Suppressor macrophage (primary cell): ENCODE results near the gene CCDC146.
"Not testable (repeated sequence)": the region's sequence is repeated elsewhere in the genome, so short reads cannot be mapped to it uniquely, and the experiment has no call there.

Source experiments
- DNase-seq, 4 experiments: peaks; one replicate each; pipeline ENCODE4 v3.0.0-alpha.2; 2020 to 2022

Gene CCDC146

GRCh38 chr7:77140291-77140690, 17.9 kb downstream of the CCDC146 start:
- peak; percentile 2 to 55 (median 44) for DNase-seq

DNA sequence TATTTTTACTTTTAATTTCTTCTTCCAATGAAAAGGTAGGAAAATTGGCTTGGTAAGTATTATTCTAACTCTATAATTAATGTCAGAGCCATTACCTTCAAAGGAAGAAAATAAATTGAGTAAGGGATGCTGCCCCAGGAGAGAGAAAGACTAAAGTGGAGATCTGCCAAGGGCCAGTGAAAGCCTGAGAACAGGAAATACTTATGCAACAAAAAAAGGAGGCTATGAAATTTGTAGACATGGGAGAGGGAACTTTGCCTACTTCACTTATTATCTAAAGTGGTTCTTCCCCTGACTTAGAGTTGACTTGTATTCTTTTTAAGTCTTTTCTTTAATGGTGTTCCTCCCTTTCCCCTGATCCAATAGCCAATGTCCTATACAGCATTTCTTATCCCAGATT, 29.8 kb downstream of the CCDC146 start:
- peak; percentile 28 to 51 (median 36) for DNase-seq

- peak in 2 of 4 experiments; percentile 10 to 25 for DNase-seq
Measured at GRCh38 chr7:77154917-77155464, 32.6 kb downstream of the CCDC146 start.

DNA sequence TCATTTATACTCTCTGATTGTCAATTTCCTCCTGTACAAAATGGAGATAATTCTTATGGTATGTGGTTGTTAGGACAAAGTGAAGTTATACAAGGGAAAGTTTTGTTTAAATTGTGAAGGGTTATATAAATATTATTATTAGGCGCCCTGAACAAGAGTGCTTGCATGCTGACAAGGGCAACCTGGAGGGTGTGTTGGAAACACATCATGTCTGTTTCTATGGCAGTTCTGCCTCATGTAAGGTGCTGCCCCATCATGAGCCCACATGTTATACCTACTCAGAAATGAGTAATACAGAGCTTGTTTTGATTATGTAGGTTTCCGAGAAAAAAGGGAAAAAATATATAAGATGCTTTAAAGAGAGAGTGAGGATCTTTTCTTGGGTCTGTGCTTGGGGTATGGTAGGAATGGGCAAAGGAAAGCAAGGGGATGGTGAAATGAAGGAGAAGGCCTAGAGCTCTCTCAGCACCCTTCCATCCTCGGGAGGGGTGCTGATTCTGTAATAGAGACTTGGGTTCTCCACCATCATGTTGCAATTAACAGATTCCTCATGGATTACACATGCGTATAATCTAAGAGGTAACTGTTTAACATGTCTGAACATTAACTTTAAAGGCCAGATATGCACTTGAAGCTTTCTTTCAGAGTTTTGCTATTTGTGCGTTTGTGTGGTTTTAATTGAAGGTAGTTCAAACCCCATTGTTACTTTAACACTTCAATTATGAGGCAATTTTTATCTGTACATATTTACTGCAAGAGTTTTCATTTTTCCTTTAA, 33.4 kb downstream of the CCDC146 start:
- not testable (repeated sequence) for DNase-seq

GRCh38 chr7:77157034-77157433, 34.6 kb downstream of the CCDC146 start:
- DNase-seq: not testable (repeated sequence)

DNA sequence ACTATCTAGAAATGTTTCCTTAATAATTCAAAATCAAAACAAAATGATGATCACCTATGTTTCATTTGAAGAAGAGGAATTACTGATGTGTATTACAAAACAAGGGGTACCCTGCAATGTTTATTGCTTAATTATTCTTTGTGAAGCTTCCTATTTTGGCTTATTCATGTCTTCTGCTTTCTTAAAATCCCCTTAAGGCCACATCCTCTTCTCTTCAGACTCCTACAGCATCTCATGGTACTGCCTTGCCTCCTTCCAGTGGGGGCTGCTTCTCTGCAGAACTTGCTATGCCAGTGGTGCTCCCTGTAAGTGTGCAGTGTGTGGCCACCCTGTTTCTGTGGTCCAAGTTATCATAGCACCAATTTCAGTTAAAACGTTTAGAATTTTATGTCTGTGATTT, 35.0 kb downstream of the CCDC146 start:
- DNase-seq: peak; percentile 45 to 89 (median 76)

GRCh38 chr7:77171073-77171472, 48.7 kb downstream of the CCDC146 start:
- not testable (repeated sequence) for DNase-seq

GRCh38 chr7:77172437-77173172, 50.2 kb downstream of the CCDC146 start:
- DNase-seq: not testable (repeated sequence)

GRCh38 chr7:77174418-77174817, 52.0 kb downstream of the CCDC146 start:
- DNase-seq: not testable (repeated sequence)

GRCh38 chr7:77175274-77175800, 52.9 kb downstream of the CCDC146 start:
- not testable (repeated sequence) for DNase-seq

- DNase-seq: not testable (repeated sequence)
Measured at GRCh38 chr7:77177321-77177904, 55.0 kb downstream of the CCDC146 start.

GRCh38 chr7:77178024-77178423, 55.6 kb downstream of the CCDC146 start:
- not testable (repeated sequence) for DNase-seq

DNA sequence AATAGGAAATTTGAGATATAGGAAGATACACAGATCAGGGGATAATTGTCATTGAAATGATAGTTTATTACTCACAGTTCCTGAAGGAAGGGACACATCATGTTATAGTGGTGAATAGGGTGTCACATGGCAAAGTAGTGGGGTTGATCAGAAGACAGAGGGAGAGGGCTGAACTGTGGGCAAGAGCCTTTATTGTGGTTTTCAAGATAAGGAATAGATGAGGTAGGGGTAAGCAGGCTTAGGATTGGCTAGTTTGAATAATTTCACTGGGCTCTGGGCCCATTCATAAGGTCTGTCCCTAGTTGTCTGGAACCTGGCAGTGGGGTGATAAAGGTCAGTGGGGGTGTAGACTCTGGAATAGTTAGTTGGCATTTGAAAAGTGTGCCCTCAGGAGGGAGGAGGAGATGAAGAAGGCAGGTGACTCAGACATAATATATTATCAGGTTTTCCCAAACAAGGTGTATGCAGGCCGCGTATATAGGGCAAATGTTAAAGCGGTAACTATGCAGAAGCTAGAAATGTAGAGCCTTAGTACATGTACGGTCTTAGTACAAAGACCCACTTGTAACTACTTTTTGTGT, 58.7 kb downstream of the CCDC146 start:
- DNase-seq: no peak

GRCh38 chr7:77181734-77182133, 59.3 kb downstream of the CCDC146 start:
- no peak for DNase-seq

- DNase-seq: no peak
Measured at GRCh38 chr7:77182261-77182660, 59.8 kb downstream of the CCDC146 start.

DNA sequence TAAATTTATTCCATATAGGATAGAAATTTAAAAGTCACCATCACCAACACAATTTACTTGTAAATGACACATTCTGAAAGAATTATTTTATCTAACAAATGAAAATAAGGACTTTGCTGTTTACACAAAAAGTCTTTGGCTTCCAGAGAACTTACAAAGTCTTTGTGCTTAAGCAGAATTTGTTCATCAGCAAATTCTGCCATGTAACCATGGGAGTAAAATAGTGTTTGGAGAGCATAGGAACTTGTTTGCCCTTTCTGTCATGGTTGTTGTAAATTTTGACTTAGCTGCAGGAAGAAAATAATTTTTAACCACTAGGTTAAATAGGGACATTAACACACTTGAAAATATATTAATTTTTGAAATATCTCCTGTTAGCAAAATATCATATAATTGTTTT, 62.0 kb downstream of the CCDC146 start:
- DNase-seq: no peak

GRCh38 chr7:77184990-77185389, 62.6 kb downstream of the CCDC146 start:
- DNase-seq: no peak

DNA sequence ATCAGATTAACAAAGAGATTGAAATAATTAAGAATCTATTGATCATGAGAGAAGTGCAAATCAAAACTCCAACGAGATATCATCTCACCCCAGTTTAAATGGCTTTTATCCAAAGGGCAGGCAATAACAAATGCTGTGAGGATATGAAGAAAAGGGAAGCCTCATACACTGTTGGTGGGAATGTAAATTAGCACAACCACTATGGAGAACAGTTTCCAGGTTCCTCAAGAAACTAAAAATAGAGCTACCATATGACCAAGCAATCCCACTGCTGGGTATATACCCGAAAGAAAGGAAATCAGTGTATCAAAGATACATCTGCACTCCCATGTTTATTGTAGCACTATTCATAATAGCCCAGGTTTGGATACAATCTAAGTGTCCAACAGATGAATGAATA, 63.5 kb downstream of the CCDC146 start:
- peak in 3 of 4 experiments; percentile 15 to 59 (median 58) for DNase-seq

DNA sequence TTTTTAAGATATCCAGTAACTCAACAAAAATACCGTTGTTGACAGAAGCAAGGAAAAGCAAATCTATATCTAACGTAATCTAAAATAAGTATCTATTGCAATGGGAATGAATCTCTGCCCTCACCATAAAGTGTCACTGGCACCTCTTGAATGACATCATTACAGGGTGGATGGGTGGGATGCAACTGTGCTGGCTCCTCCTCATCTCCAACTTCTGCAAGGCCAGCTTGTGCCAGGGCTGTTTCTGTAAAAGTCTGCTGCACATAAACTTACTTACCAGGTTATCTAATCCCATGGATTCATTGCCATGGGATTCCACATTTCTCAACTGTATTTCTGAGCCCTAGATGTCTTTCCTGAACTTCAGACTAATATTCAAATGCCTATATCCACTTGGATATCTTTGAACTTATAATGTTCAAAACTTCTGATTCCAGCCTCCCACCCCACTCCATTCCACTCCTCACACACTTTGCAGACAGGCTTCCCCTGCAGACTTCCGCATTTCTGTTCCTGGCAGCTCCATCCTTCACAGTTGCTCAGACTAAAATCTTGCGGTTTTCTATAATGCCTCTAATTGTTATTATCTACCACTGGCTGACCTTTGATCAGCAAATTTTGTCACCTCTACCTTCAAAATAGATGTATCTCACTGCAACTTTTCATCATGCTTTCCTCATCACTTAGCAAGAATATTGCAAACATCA, 66.5 kb downstream of the CCDC146 start:
- DNase-seq: peak; percentile 59 to 71 (median 66)

- DNase-seq: no peak
Measured at GRCh38 chr7:77197141-77197540, 74.7 kb downstream of the CCDC146 start.
